Coronary artery (tissue), 2 donors: Measurements from ENCODE around the gene ARMC6.

Source experiments
- DNase-seq: peaks from one replicate; pipeline ENCODE4 v3.0.0-alpha.2; 2017; ENCODE audit warnings: low spot score
- H3K27ac ChIP-seq, 2 donors: fragments of 200-600 bp; sonication (generic); one replicate each; pipeline ENCODE4 v1.5.1; 2016 to 2019
- H3K4me3 ChIP-seq: fragments of 200-600 bp; sonication (generic); 2 replicates; pipeline ENCODE4 v1.5.1; 2016; ENCODE audit warnings: mild to moderate bottlenecking, moderate library complexity
- TF ChIP-seq, protein P1 (sequence below): fragments of 200-600 bp; sonication (generic); IDR thresholded peaks from one replicate; pipeline ENCODE4 v1.5.1; 2019; ENCODE audit warnings: antibody characterized with exemption

Gene ARMC6

DNA sequence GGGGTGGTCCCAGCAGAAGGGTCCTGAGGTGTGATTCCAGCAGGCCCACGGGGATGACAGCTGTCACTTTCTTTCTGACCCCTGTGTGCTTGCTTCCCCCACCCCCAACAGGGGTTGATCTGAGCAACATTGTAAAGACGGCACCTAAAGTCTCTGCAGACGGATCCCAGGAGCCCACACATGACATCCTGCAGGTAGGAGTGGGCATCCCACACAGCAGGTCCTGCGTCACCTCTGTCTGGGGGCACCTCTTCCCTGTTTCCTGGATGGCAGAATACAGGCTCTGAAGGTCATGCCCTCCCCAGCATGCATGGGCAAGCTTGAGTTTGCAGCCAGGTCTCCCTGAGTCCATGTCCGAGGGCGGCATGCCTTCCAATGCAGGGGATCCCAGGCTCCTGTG lies 10.5 kb downstream of the ARMC6 start:
- Histone ChIP-seq H3K27ac (no peak overlapping the region), H3K4me3 (no peak overlapping the region)
- DNase-seq = no peak
- TF ChIP-seq, protein P1, sequence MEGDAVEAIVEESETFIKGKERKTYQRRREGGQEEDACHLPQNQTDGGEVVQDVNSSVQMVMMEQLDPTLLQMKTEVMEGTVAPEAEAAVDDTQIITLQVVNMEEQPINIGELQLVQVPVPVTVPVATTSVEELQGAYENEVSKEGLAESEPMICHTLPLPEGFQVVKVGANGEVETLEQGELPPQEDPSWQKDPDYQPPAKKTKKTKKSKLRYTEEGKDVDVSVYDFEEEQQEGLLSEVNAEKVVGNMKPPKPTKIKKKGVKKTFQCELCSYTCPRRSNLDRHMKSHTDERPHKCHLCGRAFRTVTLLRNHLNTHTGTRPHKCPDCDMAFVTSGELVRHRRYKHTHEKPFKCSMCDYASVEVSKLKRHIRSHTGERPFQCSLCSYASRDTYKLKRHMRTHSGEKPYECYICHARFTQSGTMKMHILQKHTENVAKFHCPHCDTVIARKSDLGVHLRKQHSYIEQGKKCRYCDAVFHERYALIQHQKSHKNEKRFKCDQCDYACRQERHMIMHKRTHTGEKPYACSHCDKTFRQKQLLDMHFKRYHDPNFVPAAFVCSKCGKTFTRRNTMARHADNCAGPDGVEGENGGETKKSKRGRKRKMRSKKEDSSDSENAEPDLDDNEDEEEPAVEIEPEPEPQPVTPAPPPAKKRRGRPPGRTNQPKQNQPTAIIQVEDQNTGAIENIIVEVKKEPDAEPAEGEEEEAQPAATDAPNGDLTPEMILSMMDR = no peak

DNA sequence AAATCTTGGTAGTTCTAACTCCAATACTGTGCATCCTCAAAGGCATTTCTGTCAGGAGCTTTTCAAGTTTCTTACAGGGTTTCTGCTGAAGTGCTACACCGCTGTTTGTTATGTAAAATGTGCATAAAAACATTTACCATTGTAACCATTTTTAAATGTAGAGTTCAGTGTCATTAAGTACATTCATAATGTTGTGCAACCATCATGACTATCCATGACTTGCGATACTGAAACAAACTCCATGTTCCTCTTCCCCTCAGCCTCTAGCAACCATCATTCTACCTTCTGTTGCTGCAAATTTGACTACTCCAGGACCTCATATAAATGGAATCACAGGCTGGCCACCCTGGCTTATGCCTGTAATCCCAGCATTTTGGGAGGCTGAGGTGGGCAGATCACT lies 16.0 kb downstream of the ARMC6 start:
- TF ChIP-seq, protein P1 = no peak

DNA sequence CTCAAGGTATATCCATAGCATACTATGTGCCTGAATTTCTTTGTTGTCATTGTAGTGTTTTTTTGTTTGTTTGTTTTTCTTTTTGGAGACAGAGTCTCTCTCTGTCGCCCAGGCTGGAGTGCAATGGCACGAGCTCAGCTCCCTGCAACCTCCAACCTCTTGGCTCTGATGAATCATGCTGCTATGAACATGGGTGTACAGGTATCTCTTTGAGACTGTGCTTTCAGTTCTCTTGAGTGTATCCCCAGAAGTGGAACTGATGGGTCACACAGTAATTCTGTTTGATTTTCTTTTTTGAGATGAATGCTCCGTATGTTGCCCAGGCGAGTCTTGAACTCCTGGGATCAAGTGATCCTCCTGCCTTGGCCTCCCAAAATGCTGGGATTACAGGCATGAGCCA lies 16.7 kb downstream of the ARMC6 start:
- DNase-seq = no peak
- Histone ChIP-seq H3K27ac (no peak overlapping the region), H3K4me3 (no peak overlapping the region)
- TF ChIP-seq, protein P1 = no peak

More for the DNA sequence above, 16.0 kb downstream of the ARMC6 start:
- no peak overlapping the region for H3K27ac ChIP-seq
- H3K4me3 ChIP-seq = no peak overlapping the region
- DNase-seq = no peak

DNA sequence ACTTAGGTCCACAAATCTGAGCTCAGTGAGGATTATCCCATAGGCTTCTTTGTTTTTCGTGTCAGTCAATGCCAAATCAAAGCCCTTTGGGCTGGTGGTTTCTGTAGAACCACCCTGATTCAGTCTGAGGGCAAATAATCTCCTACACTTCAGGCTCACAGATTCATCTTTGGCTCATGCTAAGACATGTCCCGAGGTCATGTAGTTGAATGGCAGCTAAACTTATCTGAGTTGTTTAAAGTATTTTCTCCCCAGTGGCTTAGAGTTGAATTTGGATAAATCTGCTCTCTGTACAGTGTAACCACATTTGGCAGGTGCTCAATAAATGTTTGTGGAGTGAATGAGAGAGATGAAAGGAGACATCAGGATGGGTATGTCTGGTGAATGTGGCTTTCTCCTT lies 17.3 kb downstream of the ARMC6 start:
- no peak overlapping the region for H3K27ac ChIP-seq
- no peak for DNase-seq

DNA sequence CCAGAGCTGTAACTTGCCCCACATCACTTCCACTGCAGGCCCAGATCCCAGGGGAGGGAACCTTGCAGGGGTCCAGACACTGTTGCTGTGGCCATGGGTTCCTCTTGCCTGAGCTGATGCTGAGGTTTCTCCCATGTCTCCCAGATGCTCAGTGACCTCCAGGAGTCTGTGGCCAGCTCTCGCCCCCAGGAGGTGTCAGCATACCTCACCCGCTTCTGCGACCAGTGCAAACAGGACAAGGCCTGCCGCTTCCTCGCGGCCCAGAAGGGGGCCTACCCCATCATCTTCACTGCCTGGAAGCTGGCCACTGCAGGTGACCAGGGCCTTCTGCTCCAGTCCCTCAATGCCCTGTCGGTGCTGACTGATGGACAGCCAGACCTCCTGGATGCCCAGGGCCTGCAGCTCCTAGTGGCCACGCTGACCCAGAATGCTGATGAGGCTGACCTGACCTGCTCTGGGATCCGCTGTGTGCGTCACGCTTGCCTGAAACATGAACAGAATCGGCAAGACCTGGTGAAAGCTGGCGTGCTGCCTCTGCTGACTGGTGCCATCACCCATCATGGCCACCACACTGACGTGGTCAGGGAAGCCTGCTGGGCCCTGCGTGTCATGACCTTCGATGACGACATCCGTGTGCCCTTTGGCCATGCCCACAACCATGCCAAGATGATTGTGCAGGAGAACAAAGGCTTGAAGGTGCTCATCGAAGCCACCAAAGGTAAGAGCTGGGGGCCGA lies 18.2 kb downstream of the ARMC6 start:
- TF ChIP-seq, protein P1 = no peak
- Histone ChIP-seq H3K27ac (no peak overlapping the region), H3K4me3 (no peak overlapping the region)
- no peak for DNase-seq

More for the DNA sequence above, 17.3 kb downstream of the ARMC6 start:
- TF ChIP-seq, protein P1 = no peak
- H3K4me3 ChIP-seq = no peak overlapping the region

DNA sequence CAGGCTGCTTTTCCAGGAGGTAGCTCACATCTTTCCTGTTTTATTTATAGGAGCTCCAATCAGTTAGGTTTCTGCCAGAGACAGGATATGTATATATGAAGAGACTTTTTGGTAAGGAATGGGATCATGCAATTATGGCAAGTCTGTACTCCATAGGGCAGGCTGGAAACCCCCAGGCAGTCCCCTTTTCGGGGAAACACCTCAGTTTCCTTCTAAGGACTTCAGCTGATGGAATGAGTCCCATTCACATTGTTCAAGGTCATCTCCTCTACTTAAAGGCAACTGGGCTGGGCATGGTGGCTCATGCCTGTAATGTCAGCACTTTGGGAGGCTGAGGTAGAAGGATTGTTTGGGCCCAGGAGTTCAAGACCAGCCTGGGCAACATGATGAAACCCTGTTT lies 19.5 kb downstream of the ARMC6 start:
- no peak overlapping the region for H3K4me3 ChIP-seq
- TF ChIP-seq, protein P1 = no peak
- H3K27ac ChIP-seq = no peak overlapping the region
- DNase-seq = no peak

DNA sequence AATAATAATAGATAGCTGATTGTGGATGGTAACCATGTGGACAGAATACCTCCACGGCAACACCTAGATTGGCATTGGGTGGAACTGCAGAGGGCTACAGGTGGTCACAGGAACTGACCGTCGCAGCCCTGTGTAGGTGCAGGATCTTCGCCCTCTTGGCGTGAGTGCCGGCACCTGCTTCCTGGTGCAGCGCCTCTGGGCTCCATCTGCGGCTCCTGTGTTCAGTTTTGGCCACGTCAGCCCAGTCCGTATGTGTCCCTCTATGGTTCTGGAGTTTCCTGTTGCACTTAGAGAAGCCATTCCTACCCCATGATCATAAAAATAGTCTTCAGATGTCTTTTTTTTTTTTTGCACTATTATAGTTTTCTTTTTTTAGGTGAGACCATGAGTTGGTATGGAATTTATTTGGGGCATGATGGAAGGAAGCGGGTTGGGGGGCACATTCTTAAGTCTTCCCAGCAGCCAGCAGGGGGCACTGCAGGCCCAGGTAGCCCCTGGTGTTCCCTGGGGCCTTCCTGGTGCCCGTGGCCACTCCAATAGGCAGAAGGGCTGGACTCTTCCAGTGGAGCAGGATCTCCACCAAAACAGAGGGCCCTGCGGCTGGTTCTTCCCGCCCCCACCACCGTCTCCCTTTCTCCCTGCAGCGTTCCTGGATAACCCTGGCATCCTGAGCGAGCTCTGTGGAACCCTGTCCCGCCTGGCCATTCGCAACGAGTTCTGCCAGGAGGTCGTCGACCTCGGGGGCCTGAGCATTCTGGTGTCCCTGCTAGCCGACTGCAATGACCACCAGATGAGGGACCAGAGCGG lies 20.3 kb downstream of the ARMC6 start:
- TF ChIP-seq, protein P1 = peak; percentile 25
- DNase-seq = no peak
- no peak overlapping the region for H3K27ac ChIP-seq
- H3K4me3 ChIP-seq = no peak overlapping the region
